EL (cell line): ENCODE data around the gene HLA-G.
"Not testable (repeated sequence)": the region's sequence is repeated elsewhere in the genome, so short reads cannot be mapped to it uniquely, and the experiment has no call there.

ENCODE experiments used
- DNase-seq: peaks from one replicate; pipeline ENCODE4 v3.0.0-alpha.2; 2016

HLA-G gene

DNA sequence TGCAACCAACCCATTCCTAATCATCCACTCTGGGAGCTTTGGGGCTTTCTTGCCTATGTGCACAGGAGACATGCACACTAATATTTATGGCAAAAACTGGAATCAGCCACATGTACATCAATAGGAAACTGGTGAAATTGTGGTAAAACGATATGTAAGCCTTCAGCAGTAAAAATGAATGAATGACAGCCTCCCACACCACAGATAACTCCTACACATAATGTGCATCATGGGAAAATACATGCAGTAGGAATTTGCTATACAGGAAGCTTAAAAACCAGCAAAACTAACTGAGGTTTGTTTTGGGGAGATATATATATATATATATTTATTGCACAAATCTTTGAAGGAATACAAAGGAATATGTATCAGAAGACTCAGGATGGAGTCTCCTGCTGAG lies 47.6 kb downstream of the HLA-G start:
- DNase-seq, result no peak

DNA sequence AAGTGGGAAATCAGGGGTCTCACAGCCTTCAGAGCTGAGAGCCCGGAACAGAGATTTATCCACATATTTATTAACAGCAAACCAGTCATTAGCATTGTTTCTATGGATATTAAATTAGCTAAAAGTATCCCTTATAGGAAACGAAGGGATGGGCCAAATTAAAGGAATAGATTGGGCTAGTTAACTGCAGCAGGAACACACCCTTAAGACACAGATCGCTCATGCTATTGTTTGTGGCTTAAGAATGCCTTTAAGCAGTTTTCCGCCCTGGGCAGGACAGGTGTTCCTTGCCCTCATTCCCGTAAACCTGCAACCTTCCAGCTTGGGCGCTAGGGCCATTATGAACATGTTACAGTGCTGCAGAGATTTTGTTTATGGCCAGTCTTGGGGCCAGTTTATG lies 48.1 kb downstream of the HLA-G start:
- not testable (repeated sequence) for DNase-seq
